ENCODE data around the gene AP1G2. TPM values are rescaled to one million over a fixed set of nuclear protein-coding genes. Genes with fewer than 3 reads are reported as not detected.
"Not testable (repeated sequence)": the region's sequence is repeated elsewhere in the genome, so short reads cannot be mapped to it uniquely, and the experiment has no call there.

AP1G2 gene
- total RNA-seq = 100 to 1,000 TPM; 162 to 166 TPM

GRCh38 chr14:23567186-23568020 is at the start of gene AP1G2:
Gene AP1G2, minus strand, starts transcription at chr14:23567791. Its CDS starts 477 bp downstream, at chr14:23567314.
- intact Hi-C loops (cut with DNase I, micrococcal nuclease) = loop anchor here (1.0 to 2.0 kb wide), 6 partner anchors 11 to 527 kb away; partner anchors contain the start of genes NGDN (in 1 of the 2), PABPN1 (in 1 of the 2), PCK2 (in 1 of the 2) and THTPA (in 1 of the 2)
- peaks cover 23% of the 10 kb centered on the region for H3K4me1 Mint-ChIP-seq
- H3K4me3 Mint-ChIP-seq = peak within 1 kb of the TSS; percentile 92

GRCh38 chr14:23615856-23616255 is 48.3 kb upstream of the AP1G2 start:
- CTCF ChIA-PET = interaction anchor here (3.2 kb wide), 1 partner anchor 16 kb away, joined by 25 read pairs; no protein-coding TSS in a partner anchor
- no peak for ATAC-seq
- no peaks in the 10 kb centered on the region for H3K36me3 Mint-ChIP-seq (ENCODE audit: low read depth)
- no peak overlapping the region for H3K27ac Mint-ChIP-seq
- no peaks in the 10 kb centered on the region for H3K27me3 Mint-ChIP-seq
- H3K4me1 Mint-ChIP-seq = peaks cover 5% of the 10 kb centered on the region
- intact Hi-C loops (cut with DNase I, micrococcal nuclease) = no loop called here
- no peak for DNase-seq
- no peak overlapping the region for H3K4me3 Mint-ChIP-seq
- H3K9me3 Mint-ChIP-seq (ENCODE audit: low read depth) = no peaks in the 10 kb centered on the region
- POLR2A ChIA-PET = no interaction called here

More at GRCh38 chr14:23567186-23568020, at the start of gene AP1G2:
- peak; percentile 96 for ATAC-seq
- H3K27ac Mint-ChIP-seq = peak within 1 kb of the TSS; percentile 95
- ChIA-PET CTCF (interaction anchor here (0.7 to 4.3 kb wide), 10 partner anchors 10 to 618 kb away, joined by 3 to 43 read pairs (median 3); partner anchors contain the start of genes JPH4, PABPN1, PPP1R3E and THTPA), POLR2A (interaction anchor here (0.6 to 0.7 kb wide), 2 partner anchors 12 to 513 kb away, joined by 3 read pairs; no protein-coding TSS in a partner anchor)
- peak; percentile 95 for DNase-seq
- H3K36me3 Mint-ChIP-seq (ENCODE audit: low read depth) = peaks cover 23% of the 10 kb centered on the region
- no peaks in the 10 kb centered on the region for H3K9me3 Mint-ChIP-seq (ENCODE audit: low read depth)
- H3K27me3 Mint-ChIP-seq = peaks cover 5% of the 10 kb centered on the region

GRCh38 chr14:23614395-23614828 is 46.8 kb upstream of the AP1G2 start:
- ChIA-PET POLR2A (no interaction called here), CTCF (interaction anchor here (0.6 to 4.9 kb wide), 5 partner anchors 8 to 317 kb away, joined by 3 to 33 read pairs (median 5); no protein-coding TSS in a partner anchor)
- peaks cover 2% of the 10 kb centered on the region for H3K9me3 Mint-ChIP-seq (ENCODE audit: low read depth)
- intact Hi-C loops (cut with DNase I, micrococcal nuclease) = no loop called here
- peaks cover 19% of the 10 kb centered on the region for H3K4me1 Mint-ChIP-seq
- no peak overlapping the region for H3K4me3 Mint-ChIP-seq
- no peak for DNase-seq
- no peak for ATAC-seq
- H3K27me3 Mint-ChIP-seq = no peaks in the 10 kb centered on the region
- peaks cover 7% of the 10 kb centered on the region for H3K36me3 Mint-ChIP-seq (ENCODE audit: low read depth)
- H3K27ac Mint-ChIP-seq = no peak overlapping the region

- ChIA-PET POLR2A (no interaction called here), CTCF (interaction anchor here (0.6 to 4.9 kb wide), 6 partner anchors 16 to 314 kb away, joined by 3 to 33 read pairs (median 6); no protein-coding TSS in a partner anchor)
- Mint-ChIP-seq H3K27me3 (no peaks in the 10 kb centered on the region), H3K4me1 (peaks cover 28% of the 10 kb centered on the region), H3K9me3 (ENCODE audit: low read depth) (peaks cover 9% of the 10 kb centered on the region), H3K36me3 (ENCODE audit: low read depth) (peaks cover 12% of the 10 kb centered on the region), H3K27ac (no peak overlapping the region), H3K4me3 (no peak overlapping the region)
- ATAC-seq (no peak), DNase-seq (no peak)
- intact Hi-C loops (cut with DNase I, micrococcal nuclease) = no loop called here
These were observed 45.9 kb upstream of the AP1G2 start for GRCh38 chr14:23613242-23614070.

GRCh38 chr14:23612802-23613201 is 45.2 kb upstream of the AP1G2 start:
- ATAC-seq (no peak), DNase-seq (no peak)
- H3K27me3 Mint-ChIP-seq = no peaks in the 10 kb centered on the region
- no peak overlapping the region for H3K27ac Mint-ChIP-seq
- H3K9me3 Mint-ChIP-seq (ENCODE audit: low read depth) = peaks cover 9% of the 10 kb centered on the region
- no peak overlapping the region for H3K4me3 Mint-ChIP-seq
- intact Hi-C loops (cut with DNase I, micrococcal nuclease) = no loop called here
- POLR2A ChIA-PET = no interaction called here
- H3K36me3 Mint-ChIP-seq (ENCODE audit: low read depth) = peaks cover 12% of the 10 kb centered on the region
- CTCF ChIA-PET = interaction anchor here (0.7 to 4.9 kb wide), 5 partner anchors 17 to 315 kb away, joined by 3 to 33 read pairs (median 7); no protein-coding TSS in a partner anchor
- H3K4me1 Mint-ChIP-seq = peaks cover 28% of the 10 kb centered on the region

GRCh38 chr14:23612354-23612732 is 44.8 kb upstream of the AP1G2 start:
- CTCF ChIA-PET = interaction anchor here (0.6 to 4.9 kb wide), 6 partner anchors 16 to 724 kb away, joined by 3 to 33 read pairs (median 6); no protein-coding TSS in a partner anchor
- ATAC-seq = no peak

GRCh38 chr14:23610815-23611289 is 43.3 kb upstream of the AP1G2 start:
- ChIA-PET CTCF (interaction anchor here (2.1 to 4.9 kb wide), 2 partner anchors 20 to 21 kb away, joined by 21 to 33 read pairs; no protein-coding TSS in a partner anchor), POLR2A (no interaction called here)
- Mint-ChIP-seq H3K4me1 (peaks cover 43% of the 10 kb centered on the region), H3K27ac (peak overlapping the region; percentile 17), H3K27me3 (no peaks in the 10 kb centered on the region), H3K4me3 (no peak overlapping the region), H3K36me3 (ENCODE audit: low read depth) (peaks cover 12% of the 10 kb centered on the region), H3K9me3 (ENCODE audit: low read depth) (peaks cover 9% of the 10 kb centered on the region)
- DNase-seq = no peak
- intact Hi-C loops (cut with DNase I, micrococcal nuclease) = no loop called here
- no peak for ATAC-seq

More at GRCh38 chr14:23612354-23612732, 44.8 kb upstream of the AP1G2 start:
- Mint-ChIP-seq H3K4me1 (peaks cover 29% of the 10 kb centered on the region), H3K36me3 (ENCODE audit: low read depth) (peaks cover 12% of the 10 kb centered on the region), H3K27ac (no peak overlapping the region), H3K27me3 (no peaks in the 10 kb centered on the region), H3K9me3 (ENCODE audit: low read depth) (peaks cover 9% of the 10 kb centered on the region), H3K4me3 (no peak overlapping the region)
- intact Hi-C loops (cut with DNase I, micrococcal nuclease) = no loop called here
- DNase-seq = no peak
- POLR2A ChIA-PET = no interaction called here

- ChIA-PET CTCF (interaction anchor here (0.7 to 4.9 kb wide), 3 partner anchors 20 to 256 kb away, joined by 4 to 33 read pairs (median 21); no protein-coding TSS in a partner anchor), POLR2A (no interaction called here)
- intact Hi-C loops (cut with DNase I, micrococcal nuclease) = no loop called here
- H3K36me3 Mint-ChIP-seq (ENCODE audit: low read depth) = peaks cover 12% of the 10 kb centered on the region
- ATAC-seq = no peak
- peaks cover 49% of the 10 kb centered on the region for H3K4me1 Mint-ChIP-seq
- peak overlapping the region; percentile 89 for H3K27ac Mint-ChIP-seq
- no peaks in the 10 kb centered on the region for H3K27me3 Mint-ChIP-seq
- peaks cover 9% of the 10 kb centered on the region for H3K9me3 Mint-ChIP-seq (ENCODE audit: low read depth)
- no peak overlapping the region for H3K4me3 Mint-ChIP-seq
- DNase-seq = no peak
These were observed 42.7 kb upstream of the AP1G2 start for GRCh38 chr14:23610090-23610814.

- DNase-seq; H3K9me3 Mint-ChIP-seq (ENCODE audit: low read depth); POLR2A ChIA-PET; H3K4me3 Mint-ChIP-seq; H3K27me3 Mint-ChIP-seq; intact Hi-C loops (cut with DNase I, micrococcal nuclease); ATAC-seq: not testable (repeated sequence)
- CTCF ChIA-PET = interaction anchor here (2.1 to 5.2 kb wide), 3 partner anchors 19 to 23 kb away, joined by 21 to 33 read pairs (median 31); no protein-coding TSS in a partner anchor
- Mint-ChIP-seq H3K27ac (peak overlapping the region; percentile 89), H3K36me3 (ENCODE audit: low read depth) (peaks cover 12% of the 10 kb centered on the region), H3K4me1 (peaks cover 50% of the 10 kb centered on the region)
These were observed 42.0 kb upstream of the AP1G2 start for GRCh38 chr14:23609411-23610089.

GRCh38 chr14:23609001-23609400 is 41.4 kb upstream of the AP1G2 start:
- Mint-ChIP-seq H3K27me3 (no peaks in the 10 kb centered on the region), H3K27ac (peak overlapping the region; percentile 58), H3K4me1 (peaks cover 50% of the 10 kb centered on the region), H3K4me3 (no peak overlapping the region), H3K9me3 (ENCODE audit: low read depth) (peaks cover 9% of the 10 kb centered on the region), H3K36me3 (ENCODE audit: low read depth) (peaks cover 12% of the 10 kb centered on the region)
- POLR2A ChIA-PET = no interaction called here
- CTCF ChIA-PET = interaction anchor here (0.7 to 5.2 kb wide), 2 partner anchors 23 to 463 kb away, joined by 3 to 31 read pairs; no protein-coding TSS in a partner anchor
- intact Hi-C loops (cut with DNase I, micrococcal nuclease) = no loop called here
- DNase-seq (no peak), ATAC-seq (peak; percentile 19)
